ENCODE data around the gene CPEB2.

Gene CPEB2

GRCh38 chr4:15104825-15105224 is 102.5 kb downstream of the CPEB2 start:
- no peak for TF ChIP-seq CTCF (conservative IDR thresholded peaks at IDR 0.05)
- TF ChIP-seq ZFX (IDR thresholded peaks at IDR 0.05), result no peak
- no peak overlapping the region for H3K27ac ChIP-seq

- H3K27ac ChIP-seq, result no peak overlapping the region
- TF ChIP-seq ZFX (IDR thresholded peaks at IDR 0.05) (no peak), CTCF (conservative IDR thresholded peaks at IDR 0.05) (no peak)
Measured at GRCh38 chr4:15106399-15106798, 104.1 kb downstream of the CPEB2 start.

GRCh38 chr4:15109600-15109999 is 107.3 kb downstream of the CPEB2 start:
- H3K27ac ChIP-seq, result no peak overlapping the region
- no peak for TF ChIP-seq ZFX (IDR thresholded peaks at IDR 0.05)
- no peak for TF ChIP-seq CTCF (conservative IDR thresholded peaks at IDR 0.05)

- TF ChIP-seq ZFX (IDR thresholded peaks at IDR 0.05) (no peak), CTCF (conservative IDR thresholded peaks at IDR 0.05) (no peak)
- no peak overlapping the region for H3K27ac ChIP-seq
Measured at GRCh38 chr4:15110120-15110571, 107.9 kb downstream of the CPEB2 start.

GRCh38 chr4:15116509-15117079 is 114.3 kb downstream of the CPEB2 start:
- no peak for TF ChIP-seq ZFX (IDR thresholded peaks at IDR 0.05)
- no peak for TF ChIP-seq CTCF (conservative IDR thresholded peaks at IDR 0.05)
- no peak overlapping the region for H3K27ac ChIP-seq

- no peak overlapping the region for H3K27ac ChIP-seq
- TF ChIP-seq ZFX (IDR thresholded peaks at IDR 0.05) (no peak), CTCF (conservative IDR thresholded peaks at IDR 0.05) (no peak)
Measured at GRCh38 chr4:15117270-15117946, 115.1 kb downstream of the CPEB2 start.

GRCh38 chr4:15118292-15118691 is 116.0 kb downstream of the CPEB2 start:
- H3K27ac ChIP-seq, result no peak overlapping the region
- TF ChIP-seq CTCF (conservative IDR thresholded peaks at IDR 0.05) (no peak), ZFX (IDR thresholded peaks at IDR 0.05) (no peak)

Data from C4-2B (cell line).